HS-27A (cell line): ENCODE measurements around the gene SMYD3.
A peak's percentile ranks its signal among the peaks of the same experiment; 100 is the strongest.
"Not testable (repeated sequence)": the region's sequence is repeated elsewhere in the genome, so short reads cannot be mapped to it uniquely, and the experiment has no call there.

Source experiments
- DNase-seq: peaks from one replicate; pipeline ENCODE4 v3.0.0-alpha.2; 2012; ENCODE audit warnings: low read depth, missing footprints

SMYD3 gene

GRCh38 chr1:245771511-245772281, 735.4 kb downstream of the SMYD3 start:
- peak; percentile 38 for DNase-seq

- no peak for DNase-seq
Measured at GRCh38 chr1:245770156-245770555, 736.9 kb downstream of the SMYD3 start.

GRCh38 chr1:245768596-245768995, 738.5 kb downstream of the SMYD3 start:
- DNase-seq: no peak

- peak; percentile 27 for DNase-seq
Measured at GRCh38 chr1:245765230-245766000, 741.7 kb downstream of the SMYD3 start.

GRCh38 chr1:245763873-245764331, 743.2 kb downstream of the SMYD3 start:
- DNase-seq: no peak

- no peak for DNase-seq
Measured at GRCh38 chr1:245762396-245762910, 744.6 kb downstream of the SMYD3 start.

- no peak for DNase-seq
Measured at GRCh38 chr1:245760301-245760700, 746.8 kb downstream of the SMYD3 start.

GRCh38 chr1:245754463-245754961, 752.6 kb downstream of the SMYD3 start:
- DNase-seq: no peak

- DNase-seq: no peak
Measured at GRCh38 chr1:245753807-245754206, 753.3 kb downstream of the SMYD3 start.

- DNase-seq: no peak
Measured at GRCh38 chr1:245752561-245752960, 754.5 kb downstream of the SMYD3 start.

GRCh38 chr1:245751726-245752470, 755.2 kb downstream of the SMYD3 start:
- DNase-seq: no peak

GRCh38 chr1:245751116-245751515, 756.0 kb downstream of the SMYD3 start:
- no peak for DNase-seq

- no peak for DNase-seq
Measured at GRCh38 chr1:245750261-245750660, 756.8 kb downstream of the SMYD3 start.

GRCh38 chr1:245749053-245749452, 758.0 kb downstream of the SMYD3 start:
- no peak for DNase-seq

GRCh38 chr1:245748646-245749045, 758.4 kb downstream of the SMYD3 start:
- no peak for DNase-seq

- no peak for DNase-seq
Measured at GRCh38 chr1:245748240-245748639, 758.8 kb downstream of the SMYD3 start.

- DNase-seq: no peak
Measured at GRCh38 chr1:245742896-245743295, 764.2 kb downstream of the SMYD3 start.

- not testable (repeated sequence) for DNase-seq
Measured at GRCh38 chr1:245740336-245740735, 766.7 kb downstream of the SMYD3 start.

GRCh38 chr1:245730801-245731200, 776.3 kb downstream of the SMYD3 start:
- DNase-seq: no peak

GRCh38 chr1:245728035-245728434, 779.0 kb downstream of the SMYD3 start:
- DNase-seq: not testable (repeated sequence)

GRCh38 chr1:245721488-245721887, 785.6 kb downstream of the SMYD3 start:
- no peak for DNase-seq

GRCh38 chr1:245718951-245719350, 788.1 kb downstream of the SMYD3 start:
- DNase-seq: no peak
